ENCODE data around the gene PXDN. TPM values are rescaled to one million over a fixed set of nuclear protein-coding genes. Genes with fewer than 3 reads are reported as not detected.

PXDN gene
- total RNA-seq, 6 experiments from 2014 or later, result 283 to 403 (median 323) TPM

DNA sequence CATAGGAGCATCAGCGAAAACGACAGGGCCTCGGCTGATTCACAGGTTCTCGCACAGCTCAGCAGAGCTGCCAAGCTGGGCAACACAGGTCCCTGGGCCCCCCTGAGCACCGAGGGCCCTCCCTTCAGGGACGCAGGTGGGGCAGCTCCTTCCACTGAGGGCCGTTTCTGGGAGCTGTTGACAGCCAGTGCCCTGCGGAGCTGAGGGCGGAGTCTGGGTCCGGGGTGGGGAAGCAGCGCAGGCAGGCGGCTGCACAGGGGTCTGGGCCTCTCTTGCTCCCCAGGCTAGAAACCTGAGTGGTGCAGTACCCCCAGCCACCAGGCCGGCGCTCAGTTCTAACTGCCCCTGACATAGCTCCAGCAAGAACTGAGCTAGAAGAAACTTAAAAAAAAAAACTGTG is 65.7 kb downstream of the PXDN start:
- no peak for DNase-seq
- Mint-ChIP-seq H3K9me3 (no peaks in the 10 kb centered on the region), H3K27ac (no peak overlapping the region), H3K27me3 (ENCODE audit: insufficient read depth) (no peaks in the 10 kb centered on the region; the same call in 1 of the 2 replicates), H3K4me1 (ENCODE audit: low read depth) (peaks cover 17% of the 10 kb centered on the region), H3K4me3 (no peak overlapping the region), H3K36me3 (ENCODE audit: low read depth) (peaks cover 24% of the 10 kb centered on the region)
- TF ChIP-seq, protein P1, sequence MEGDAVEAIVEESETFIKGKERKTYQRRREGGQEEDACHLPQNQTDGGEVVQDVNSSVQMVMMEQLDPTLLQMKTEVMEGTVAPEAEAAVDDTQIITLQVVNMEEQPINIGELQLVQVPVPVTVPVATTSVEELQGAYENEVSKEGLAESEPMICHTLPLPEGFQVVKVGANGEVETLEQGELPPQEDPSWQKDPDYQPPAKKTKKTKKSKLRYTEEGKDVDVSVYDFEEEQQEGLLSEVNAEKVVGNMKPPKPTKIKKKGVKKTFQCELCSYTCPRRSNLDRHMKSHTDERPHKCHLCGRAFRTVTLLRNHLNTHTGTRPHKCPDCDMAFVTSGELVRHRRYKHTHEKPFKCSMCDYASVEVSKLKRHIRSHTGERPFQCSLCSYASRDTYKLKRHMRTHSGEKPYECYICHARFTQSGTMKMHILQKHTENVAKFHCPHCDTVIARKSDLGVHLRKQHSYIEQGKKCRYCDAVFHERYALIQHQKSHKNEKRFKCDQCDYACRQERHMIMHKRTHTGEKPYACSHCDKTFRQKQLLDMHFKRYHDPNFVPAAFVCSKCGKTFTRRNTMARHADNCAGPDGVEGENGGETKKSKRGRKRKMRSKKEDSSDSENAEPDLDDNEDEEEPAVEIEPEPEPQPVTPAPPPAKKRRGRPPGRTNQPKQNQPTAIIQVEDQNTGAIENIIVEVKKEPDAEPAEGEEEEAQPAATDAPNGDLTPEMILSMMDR (IDR thresholded peaks at IDR 0.05), result no peak

DNA sequence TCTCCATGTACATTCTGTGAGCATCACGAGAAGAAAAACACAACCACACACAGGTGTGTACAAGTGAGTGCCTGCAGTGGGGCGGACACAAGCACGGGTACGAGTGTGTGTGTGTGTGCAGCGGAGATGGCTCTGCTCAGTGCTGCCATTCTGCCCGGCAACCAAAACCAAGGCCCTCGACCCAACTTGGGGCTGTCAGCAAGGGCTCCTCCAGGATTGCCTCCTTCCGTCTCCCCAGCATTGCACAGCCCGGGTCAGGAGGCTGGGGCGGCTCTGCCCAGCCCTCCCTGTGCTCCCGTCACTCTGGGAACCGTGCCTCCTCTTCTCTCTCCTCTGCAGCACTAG is 66.5 kb downstream of the PXDN start:
- Mint-ChIP-seq H3K4me3 (no peak overlapping the region), H3K27ac (0 out of 2 replicates have a peak overlapping the region, but pooled peaks have one; percentile 23), H3K36me3 (ENCODE audit: low read depth) (peaks cover 24% of the 10 kb centered on the region), H3K27me3 (ENCODE audit: insufficient read depth) (no peaks in the 10 kb centered on the region; the same call in 1 of the 2 replicates), H3K4me1 (ENCODE audit: low read depth) (peaks cover 13% of the 10 kb centered on the region), H3K9me3 (no peaks in the 10 kb centered on the region)
- DNase-seq, result no peak
- TF ChIP-seq, protein P1 (IDR thresholded peaks at IDR 0.05), result no peak

DNA sequence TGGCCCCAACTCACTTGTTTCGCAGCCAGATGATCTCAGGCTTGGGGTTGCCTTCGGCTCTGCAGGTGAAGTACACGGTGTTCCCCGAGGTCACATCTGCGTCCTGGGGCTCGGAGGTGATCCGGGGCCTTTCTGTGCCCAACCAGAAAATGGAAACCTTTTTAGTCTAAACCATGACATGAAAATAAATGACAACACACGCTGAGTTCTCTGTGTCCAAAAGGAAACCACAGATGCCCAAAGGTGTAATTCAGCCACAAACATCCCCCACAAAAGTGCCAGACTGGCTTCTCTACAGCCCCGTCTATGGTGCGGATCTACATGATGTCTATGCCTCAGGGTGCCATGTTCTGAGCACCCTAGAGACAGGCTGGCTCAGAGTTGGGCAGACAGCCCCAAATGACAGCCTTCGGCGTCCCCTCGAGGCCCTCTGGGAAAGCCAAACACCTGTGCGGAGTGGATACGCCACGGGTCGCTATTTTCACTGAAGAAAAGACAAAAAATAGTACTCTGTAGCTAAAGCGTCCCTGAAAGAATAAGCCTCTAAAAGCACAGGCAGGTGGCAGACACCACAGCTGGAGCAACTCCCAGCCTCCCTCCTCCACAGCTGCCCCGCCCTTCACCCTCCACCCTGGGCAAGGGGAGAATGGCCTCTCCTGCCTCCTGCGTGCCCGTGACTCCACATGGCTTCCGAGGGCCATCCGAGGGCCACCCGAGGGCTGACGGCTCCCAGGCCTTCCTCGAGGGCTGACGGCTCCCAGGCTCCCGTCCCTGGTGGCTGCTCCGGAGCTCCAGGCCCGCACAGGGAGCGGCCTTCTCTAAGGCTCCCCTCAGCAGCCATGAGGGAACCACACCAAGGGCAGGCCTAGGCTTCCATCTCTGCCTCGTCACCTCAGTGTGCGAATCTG is 67.1 kb downstream of the PXDN start:
- DNase-seq, result no peak
- Mint-ChIP-seq H3K27ac (no peak overlapping the region), H3K9me3 (no peaks in the 10 kb centered on the region), H3K4me1 (ENCODE audit: low read depth) (peaks cover 13% of the 10 kb centered on the region), H3K4me3 (no peak overlapping the region), H3K27me3 (ENCODE audit: insufficient read depth) (no peaks in the 10 kb centered on the region; the same call in 1 of the 2 replicates), H3K36me3 (ENCODE audit: low read depth) (peaks cover 24% of the 10 kb centered on the region)
- TF ChIP-seq, protein P1 (IDR thresholded peaks at IDR 0.05), result no peak

DNA sequence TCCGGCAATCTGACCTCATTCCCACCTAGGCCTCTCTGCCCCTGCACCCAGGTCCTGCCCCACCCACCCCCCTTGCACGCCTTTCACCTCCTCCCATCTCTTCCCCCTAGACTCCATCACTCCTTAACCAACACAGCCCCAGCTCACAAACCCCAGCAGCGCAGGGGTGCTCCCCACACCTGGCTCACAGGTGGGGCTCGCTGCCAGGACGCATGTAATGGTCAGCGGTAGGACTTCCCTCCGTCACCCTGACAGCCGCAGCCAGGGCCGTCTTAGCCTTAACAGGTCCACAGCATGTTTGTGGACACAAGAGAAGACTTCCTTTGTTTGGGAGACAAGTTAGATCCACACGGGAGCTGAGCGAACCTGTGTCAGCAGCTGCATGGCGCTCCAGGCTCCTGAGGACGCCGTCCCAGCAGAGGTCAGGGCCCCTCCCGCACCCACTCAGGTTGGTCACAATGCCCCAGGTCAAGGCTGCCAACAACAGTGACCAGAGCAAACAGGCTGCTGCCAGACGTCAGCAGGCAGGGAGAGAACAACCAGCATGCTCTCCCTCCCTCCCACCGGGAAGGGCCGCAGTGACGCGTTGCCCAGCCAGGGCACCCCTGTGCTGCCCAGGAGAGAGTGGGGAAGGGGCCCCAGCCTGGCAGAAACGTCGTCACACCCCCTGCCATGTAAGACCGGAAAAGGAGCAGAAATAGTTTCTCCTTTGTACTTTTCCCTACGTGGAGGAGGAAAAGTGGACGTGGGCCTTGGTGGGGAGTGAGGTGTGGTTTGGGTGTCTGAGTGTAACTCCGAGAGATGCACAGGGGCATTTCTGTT is 68.0 kb downstream of the PXDN start:
- TF ChIP-seq, protein P1 (IDR thresholded peaks at IDR 0.05), result no peak
- peaks cover 13% of the 10 kb centered on the region for H3K4me1 Mint-ChIP-seq (ENCODE audit: low read depth)
- peaks cover 24% of the 10 kb centered on the region for H3K36me3 Mint-ChIP-seq (ENCODE audit: low read depth)
- no peaks in the 10 kb centered on the region; the same call in 1 of the 2 replicates for H3K27me3 Mint-ChIP-seq (ENCODE audit: insufficient read depth)
- DNase-seq, result no peak
- H3K9me3 Mint-ChIP-seq, result no peaks in the 10 kb centered on the region
- peak overlapping the region; percentile 66 for H3K27ac Mint-ChIP-seq
- no peak overlapping the region for H3K4me3 Mint-ChIP-seq

DNA sequence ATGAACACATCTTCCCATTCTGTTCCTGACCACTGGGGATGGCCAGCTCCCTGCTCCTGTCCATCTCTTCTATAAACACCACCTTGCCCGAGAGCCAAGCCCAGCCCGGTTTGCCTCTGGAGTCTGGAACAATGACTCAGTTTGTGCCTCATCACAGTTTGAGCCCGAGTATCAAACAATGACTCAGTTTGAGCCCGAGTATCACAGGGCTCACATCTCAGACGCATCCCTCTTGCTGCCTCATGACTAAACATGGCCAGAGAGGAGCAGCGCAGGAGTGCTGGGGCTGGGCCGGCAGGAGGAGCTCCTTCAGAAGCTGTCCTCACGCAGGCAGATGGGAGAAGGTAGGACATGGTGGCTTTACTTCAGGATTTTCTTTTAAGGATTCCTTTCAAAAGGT is 68.7 kb downstream of the PXDN start:
- H3K4me3 Mint-ChIP-seq, result peak overlapping the region; percentile 14; the same call in 1 of the 2 replicates
- peaks cover 13% of the 10 kb centered on the region for H3K4me1 Mint-ChIP-seq (ENCODE audit: low read depth)
- H3K9me3 Mint-ChIP-seq, result no peaks in the 10 kb centered on the region
- H3K27ac Mint-ChIP-seq, result peak overlapping the region; percentile 66
- DNase-seq, result peak; percentile 88
- H3K27me3 Mint-ChIP-seq (ENCODE audit: insufficient read depth), result no peaks in the 10 kb centered on the region; the same call in 1 of the 2 replicates
- TF ChIP-seq, protein P1 (IDR thresholded peaks at IDR 0.05), result peak; percentile 71
- H3K36me3 Mint-ChIP-seq (ENCODE audit: low read depth), result peaks cover 22% of the 10 kb centered on the region

Measured in HFFc6 (cell line).